ENCODE results near the gene COL8A1.
"Not testable (repeated sequence)": the region's sequence is repeated elsewhere in the genome, so short reads cannot be mapped to it uniquely, and the experiment has no call there.

COL8A1 gene

DNA sequence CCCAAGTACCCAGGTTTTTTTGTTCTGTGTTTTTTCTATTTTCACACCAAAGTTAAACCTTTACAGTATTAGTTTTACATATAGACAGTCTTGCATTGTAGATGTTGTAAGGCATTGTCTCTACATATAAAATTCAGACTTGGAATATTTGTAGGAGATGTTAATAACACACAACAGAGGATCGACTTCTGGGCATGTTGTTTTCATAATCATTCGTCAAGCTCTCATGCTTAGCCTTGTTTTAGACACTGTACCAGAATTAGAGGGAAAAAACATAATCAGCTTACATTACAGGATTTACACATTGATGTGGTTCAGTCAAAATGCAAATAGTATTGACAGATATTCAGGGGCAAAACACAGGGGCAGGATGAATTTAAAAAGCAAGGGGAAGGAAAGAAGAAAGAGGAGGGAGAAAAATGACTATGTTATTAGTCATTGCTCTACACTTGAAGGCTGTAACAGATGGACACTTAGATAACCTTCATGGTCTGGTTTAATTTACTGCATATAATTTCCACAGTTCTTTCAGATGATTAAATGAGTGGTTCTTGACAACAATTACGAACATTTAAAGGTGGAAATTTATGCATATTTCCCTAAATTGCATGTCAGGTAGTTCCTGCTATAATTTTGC is 186.7 kb downstream of the COL8A1 start:
- Histone ChIP-seq H3K4me1 (ENCODE audit: control insufficient read depth, insufficient read depth, low read length) (no peaks in the 10 kb centered on the region), H3K4me3 (ENCODE audit: low read length in 2 of 2) (no peak overlapping the region), H3K9ac (ENCODE audit: low read length in 2 of 2) (no peak overlapping the region), H3K9me3 (ENCODE audit: control insufficient read depth in 2 of 2, low read length in 2 of 2) (no peaks in the 10 kb centered on the region), H3K36me3 (ENCODE audit: control insufficient read depth in 2 of 2, insufficient read depth in 2 of 2, low read length in 2 of 2) (no peaks in the 10 kb centered on the region), H3K27me3 (ENCODE audit: control insufficient read depth in 1 of 2, insufficient read depth in 2 of 2, low read length in 2 of 2) (no peaks in the 10 kb centered on the region), H3K27ac (ENCODE audit: low read length) (no peak overlapping the region)

DNA sequence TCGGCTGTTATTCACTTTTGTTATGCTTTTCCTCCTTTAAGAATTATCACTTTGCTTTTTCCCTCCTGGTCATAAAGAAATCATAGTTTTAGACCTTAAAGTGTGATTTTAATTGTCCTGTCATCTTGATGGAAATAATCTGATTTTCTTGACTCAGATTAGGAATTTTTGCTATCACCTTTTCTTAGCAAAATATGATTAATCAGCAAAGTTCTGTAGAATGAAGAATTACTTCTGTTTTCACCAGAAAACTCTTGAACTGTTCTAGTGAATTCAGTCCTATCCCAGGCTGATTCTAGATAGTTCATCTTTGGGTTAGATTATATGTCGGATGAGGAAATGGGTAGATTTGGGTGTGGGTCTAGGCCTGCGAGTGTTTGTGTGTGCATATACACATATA is 191.4 kb downstream of the COL8A1 start:
- no peaks in the 10 kb centered on the region for H3K27me3 ChIP-seq (ENCODE audit: control insufficient read depth in 1 of 2, insufficient read depth in 2 of 2, low read length in 2 of 2)
- no peak overlapping the region for H3K4me3 ChIP-seq (ENCODE audit: low read length in 2 of 2)
- no peak overlapping the region for H3K27ac ChIP-seq (ENCODE audit: low read length)
- no peak overlapping the region for H3K9ac ChIP-seq (ENCODE audit: low read length in 2 of 2)
- no peaks in the 10 kb centered on the region for H3K36me3 ChIP-seq (ENCODE audit: control insufficient read depth in 2 of 2, insufficient read depth in 2 of 2, low read length in 2 of 2)
- H3K4me1 ChIP-seq (ENCODE audit: control insufficient read depth, insufficient read depth, low read length): no peaks in the 10 kb centered on the region
- no peaks in the 10 kb centered on the region for H3K9me3 ChIP-seq (ENCODE audit: control insufficient read depth in 2 of 2, low read length in 2 of 2)

DNA sequence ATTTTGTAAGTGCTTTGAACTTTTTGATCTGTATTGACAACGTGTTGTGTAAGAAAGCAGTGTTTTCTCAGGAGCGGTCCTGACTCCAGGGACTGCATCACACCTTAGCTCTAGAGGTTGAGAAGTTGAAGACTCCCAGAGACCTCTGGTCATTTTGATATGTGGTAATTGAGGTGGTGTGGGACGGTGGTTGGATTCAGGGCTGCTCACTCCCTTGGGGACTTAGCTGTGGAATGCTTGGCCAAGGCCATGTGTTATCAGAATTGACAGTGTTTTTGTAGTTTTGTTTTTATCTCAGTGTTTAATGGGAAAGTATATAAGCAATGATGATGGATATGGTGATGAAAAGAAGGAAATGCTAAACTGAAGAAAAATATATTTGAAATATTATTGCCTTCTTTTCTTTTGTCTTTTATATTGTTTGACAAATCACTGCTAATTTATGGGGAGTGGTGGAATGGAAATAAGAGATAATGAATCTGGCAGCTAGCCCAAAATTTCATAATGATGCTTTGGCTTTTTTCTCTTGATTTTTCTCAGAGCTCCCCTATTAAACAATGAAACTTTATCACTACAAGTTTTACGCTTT is 195.3 kb downstream of the COL8A1 start:
- Histone ChIP-seq H3K4me3 (ENCODE audit: low read length in 2 of 2) (no peak overlapping the region), H3K27me3 (ENCODE audit: control insufficient read depth in 1 of 2, insufficient read depth in 2 of 2, low read length in 2 of 2) (no peaks in the 10 kb centered on the region), H3K9ac (ENCODE audit: low read length in 2 of 2) (no peak overlapping the region), H3K27ac (ENCODE audit: low read length) (no peak overlapping the region), H3K36me3 (ENCODE audit: control insufficient read depth in 2 of 2, insufficient read depth in 2 of 2, low read length in 2 of 2) (no peaks in the 10 kb centered on the region), H3K9me3 (ENCODE audit: control insufficient read depth in 2 of 2, low read length in 2 of 2) (no peaks in the 10 kb centered on the region), H3K4me1 (ENCODE audit: control insufficient read depth, insufficient read depth, low read length) (no peaks in the 10 kb centered on the region)

DNA sequence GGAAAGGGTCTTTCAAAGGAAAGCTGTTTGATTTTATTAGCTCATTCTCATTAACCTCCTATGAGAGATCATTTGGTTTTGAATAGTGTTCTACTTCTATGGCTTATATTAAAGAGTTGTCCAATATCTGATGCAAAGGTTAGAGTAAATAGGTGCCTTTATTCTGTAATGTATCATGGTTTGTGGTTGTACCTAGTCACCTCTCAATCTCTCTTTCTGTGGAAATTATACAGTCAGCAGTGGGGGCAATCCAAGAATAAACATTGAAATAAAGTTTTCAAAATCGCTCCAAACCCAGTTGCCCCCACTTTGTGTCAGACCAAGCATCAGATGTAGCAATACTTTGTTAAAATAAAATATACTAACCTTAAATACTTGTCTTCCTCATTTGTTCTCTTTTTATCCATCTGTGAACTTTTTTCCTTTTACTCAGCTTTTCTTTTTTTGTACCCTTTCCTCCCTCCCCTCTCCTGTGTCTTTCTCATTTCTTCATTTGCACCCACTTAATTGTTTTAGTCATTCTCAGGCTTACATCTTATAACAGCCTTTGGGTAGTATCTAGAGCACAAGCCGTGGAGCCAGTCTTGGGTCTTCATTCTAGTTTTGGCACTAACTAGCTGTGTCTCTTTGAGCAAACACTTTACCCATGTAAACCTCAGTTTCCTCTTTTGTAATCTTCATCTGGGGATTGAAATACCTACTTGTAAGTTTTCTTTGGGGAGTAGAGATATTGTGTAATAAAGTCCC is 196.0 kb downstream of the COL8A1 start:
- Histone ChIP-seq H3K4me3 (ENCODE audit: low read length in 2 of 2) (no peak overlapping the region), H3K9me3 (ENCODE audit: control insufficient read depth in 2 of 2, low read length in 2 of 2) (no peaks in the 10 kb centered on the region), H3K27ac (ENCODE audit: low read length) (no peak overlapping the region)

DNA sequence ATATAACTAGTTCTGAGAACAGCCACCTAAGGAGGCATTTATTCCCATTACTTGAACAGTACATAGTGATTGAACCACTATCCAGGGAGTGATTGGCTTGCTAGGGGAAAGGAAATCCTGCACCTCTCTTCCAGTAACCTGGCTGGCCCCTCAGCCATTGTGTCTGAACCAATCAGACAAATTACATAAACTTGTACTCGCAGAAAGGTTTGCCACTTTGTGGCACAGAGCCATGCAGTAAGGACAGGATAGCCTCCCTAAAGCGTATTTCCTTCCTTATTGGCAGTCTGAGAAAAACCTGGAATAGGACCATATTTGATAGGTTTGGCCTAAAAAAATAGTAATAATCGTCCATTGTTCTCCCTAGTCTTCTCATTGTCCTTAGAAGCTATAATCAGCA is 198.3 kb downstream of the COL8A1 start:
- H3K9me3 ChIP-seq (ENCODE audit: control insufficient read depth in 2 of 2, low read length in 2 of 2): no peaks in the 10 kb centered on the region
- H3K36me3 ChIP-seq (ENCODE audit: control insufficient read depth in 2 of 2, insufficient read depth in 2 of 2, low read length in 2 of 2): no peaks in the 10 kb centered on the region
- no peaks in the 10 kb centered on the region for H3K27me3 ChIP-seq (ENCODE audit: control insufficient read depth in 1 of 2, insufficient read depth in 2 of 2, low read length in 2 of 2)
- H3K9ac ChIP-seq (ENCODE audit: low read length in 2 of 2): no peak overlapping the region
- no peaks in the 10 kb centered on the region for H3K4me1 ChIP-seq (ENCODE audit: control insufficient read depth, insufficient read depth, low read length)
- no peak overlapping the region for H3K4me3 ChIP-seq (ENCODE audit: low read length in 2 of 2)
- no peak overlapping the region for H3K27ac ChIP-seq (ENCODE audit: low read length)

More for the DNA sequence above, 196.0 kb downstream of the COL8A1 start:
- Histone ChIP-seq H3K27me3 (ENCODE audit: control insufficient read depth in 1 of 2, insufficient read depth in 2 of 2, low read length in 2 of 2) (no peaks in the 10 kb centered on the region), H3K4me1 (ENCODE audit: control insufficient read depth, insufficient read depth, low read length) (no peaks in the 10 kb centered on the region), H3K9ac (ENCODE audit: low read length in 2 of 2) (no peak overlapping the region), H3K36me3 (ENCODE audit: control insufficient read depth in 2 of 2, insufficient read depth in 2 of 2, low read length in 2 of 2) (no peaks in the 10 kb centered on the region)

DNA sequence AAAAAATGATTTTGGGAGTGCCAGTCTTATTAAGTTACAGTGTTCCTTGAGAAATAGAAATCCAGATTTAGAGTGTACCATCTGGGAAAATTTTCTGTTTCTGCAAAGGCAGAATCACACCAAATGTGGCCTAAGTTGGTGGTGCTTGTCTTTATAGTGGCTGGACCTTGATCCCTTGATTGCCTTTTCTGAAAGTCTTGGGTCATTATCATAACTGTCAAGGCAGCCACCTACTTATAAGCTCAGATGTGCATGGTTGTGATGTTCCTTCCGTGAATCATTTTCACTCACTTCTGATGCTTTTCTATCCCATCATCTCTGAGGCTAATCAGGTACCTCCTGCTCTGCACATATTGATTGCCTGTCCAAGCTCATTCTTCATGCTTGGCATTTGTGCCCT is 199.3 kb downstream of the COL8A1 start:
- Histone ChIP-seq H3K9ac (ENCODE audit: low read length in 2 of 2) (no peak overlapping the region), H3K27ac (ENCODE audit: low read length) (no peak overlapping the region), H3K9me3 (ENCODE audit: control insufficient read depth in 2 of 2, low read length in 2 of 2) (no peaks in the 10 kb centered on the region), H3K27me3 (ENCODE audit: control insufficient read depth in 1 of 2, insufficient read depth in 2 of 2, low read length in 2 of 2) (no peaks in the 10 kb centered on the region), H3K36me3 (ENCODE audit: control insufficient read depth in 2 of 2, insufficient read depth in 2 of 2, low read length in 2 of 2) (no peaks in the 10 kb centered on the region), H3K4me3 (ENCODE audit: low read length in 2 of 2) (no peak overlapping the region), H3K4me1 (ENCODE audit: control insufficient read depth, insufficient read depth, low read length) (no peaks in the 10 kb centered on the region)

DNA sequence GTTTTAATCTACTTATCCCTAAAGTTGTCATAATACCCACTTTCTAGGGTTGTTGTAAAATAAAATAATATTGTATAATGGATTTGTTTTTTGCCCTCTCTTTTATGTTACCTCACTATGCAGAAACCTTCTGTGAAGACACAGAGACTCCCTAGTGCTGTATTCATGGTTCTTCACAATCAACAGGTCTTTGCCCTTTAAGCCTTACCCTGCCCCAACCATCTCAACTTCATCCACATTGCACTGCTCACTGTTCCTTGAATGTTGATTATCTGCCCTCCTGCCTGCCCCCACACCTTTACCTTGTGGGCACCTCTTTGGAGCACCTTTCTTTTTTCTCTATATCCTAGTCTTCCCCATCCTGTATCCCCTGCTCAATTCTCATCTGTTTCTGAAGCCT is 200.4 kb downstream of the COL8A1 start:
- Histone ChIP-seq H3K27ac (ENCODE audit: low read length) (no peak overlapping the region), H3K9ac (ENCODE audit: low read length in 2 of 2) (no peak overlapping the region), H3K27me3 (ENCODE audit: control insufficient read depth in 1 of 2, insufficient read depth in 2 of 2, low read length in 2 of 2) (no peaks in the 10 kb centered on the region), H3K4me1 (ENCODE audit: control insufficient read depth, insufficient read depth, low read length) (peaks cover 9% of the 10 kb centered on the region), H3K4me3 (ENCODE audit: low read length in 2 of 2) (no peak overlapping the region), H3K36me3 (ENCODE audit: control insufficient read depth in 2 of 2, insufficient read depth in 2 of 2, low read length in 2 of 2) (no peaks in the 10 kb centered on the region), H3K9me3 (ENCODE audit: control insufficient read depth in 2 of 2, low read length in 2 of 2) (no peaks in the 10 kb centered on the region)

DNA sequence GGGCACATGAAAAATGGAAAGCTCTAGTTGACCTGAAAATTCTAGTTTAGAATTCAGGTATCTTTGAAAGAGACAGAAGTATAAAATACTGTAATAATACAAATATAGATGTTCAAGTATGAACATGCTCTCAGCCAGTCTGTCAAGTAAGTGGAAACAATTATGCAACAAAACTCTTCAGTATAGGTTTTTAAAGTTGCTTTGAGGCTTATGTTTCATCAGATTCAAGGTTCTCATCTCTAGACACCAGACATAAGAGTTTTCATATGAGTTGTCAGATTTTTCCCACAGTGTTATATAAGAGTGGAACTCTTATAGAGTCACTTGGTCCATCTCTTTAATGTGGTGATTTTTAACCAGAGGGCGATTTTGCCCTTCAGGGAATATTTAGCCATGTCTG is 201.2 kb downstream of the COL8A1 start:
- H3K27me3 ChIP-seq (ENCODE audit: control insufficient read depth in 1 of 2, insufficient read depth in 2 of 2, low read length in 2 of 2): no peaks in the 10 kb centered on the region
- no peak overlapping the region for H3K9ac ChIP-seq (ENCODE audit: low read length in 2 of 2)
- no peak overlapping the region for H3K27ac ChIP-seq (ENCODE audit: low read length)
- H3K4me1 ChIP-seq (ENCODE audit: control insufficient read depth, insufficient read depth, low read length): peaks cover 15% of the 10 kb centered on the region
- H3K4me3 ChIP-seq (ENCODE audit: low read length in 2 of 2): no peak overlapping the region
- no peaks in the 10 kb centered on the region for H3K9me3 ChIP-seq (ENCODE audit: control insufficient read depth in 2 of 2, low read length in 2 of 2)
- no peaks in the 10 kb centered on the region for H3K36me3 ChIP-seq (ENCODE audit: control insufficient read depth in 2 of 2, insufficient read depth in 2 of 2, low read length in 2 of 2)

DNA sequence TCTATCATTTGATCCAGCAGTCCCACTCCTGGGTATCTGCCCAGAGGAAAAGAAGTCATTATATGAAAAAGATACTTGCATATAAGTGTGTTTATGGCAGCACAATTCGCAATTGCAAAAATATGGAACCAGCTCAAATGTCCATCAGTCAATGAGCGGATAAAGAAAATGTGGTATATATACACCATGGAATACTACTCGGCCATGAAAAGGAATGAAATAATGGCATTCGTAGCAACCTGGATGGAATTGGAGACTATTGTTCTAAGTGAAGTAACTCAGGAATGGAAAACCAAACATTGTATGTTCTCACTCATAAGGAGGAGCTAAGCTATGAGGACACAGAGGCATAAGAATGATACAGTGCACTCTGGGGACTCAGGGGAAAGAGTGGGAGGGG is 203.6 kb downstream of the COL8A1 start:
- H3K4me3 ChIP-seq (ENCODE audit: low read length in 2 of 2); H3K27me3 ChIP-seq (ENCODE audit: control insufficient read depth in 1 of 2, insufficient read depth in 2 of 2, low read length in 2 of 2); H3K27ac ChIP-seq (ENCODE audit: low read length); H3K9ac ChIP-seq (ENCODE audit: low read length in 2 of 2); H3K9me3 ChIP-seq (ENCODE audit: control insufficient read depth in 2 of 2, low read length in 2 of 2); H3K36me3 ChIP-seq (ENCODE audit: control insufficient read depth in 2 of 2, insufficient read depth in 2 of 2, low read length in 2 of 2): not testable (repeated sequence)
- H3K4me1 ChIP-seq (ENCODE audit: control insufficient read depth, insufficient read depth, low read length): peaks cover 15% of the 10 kb centered on the region

DNA sequence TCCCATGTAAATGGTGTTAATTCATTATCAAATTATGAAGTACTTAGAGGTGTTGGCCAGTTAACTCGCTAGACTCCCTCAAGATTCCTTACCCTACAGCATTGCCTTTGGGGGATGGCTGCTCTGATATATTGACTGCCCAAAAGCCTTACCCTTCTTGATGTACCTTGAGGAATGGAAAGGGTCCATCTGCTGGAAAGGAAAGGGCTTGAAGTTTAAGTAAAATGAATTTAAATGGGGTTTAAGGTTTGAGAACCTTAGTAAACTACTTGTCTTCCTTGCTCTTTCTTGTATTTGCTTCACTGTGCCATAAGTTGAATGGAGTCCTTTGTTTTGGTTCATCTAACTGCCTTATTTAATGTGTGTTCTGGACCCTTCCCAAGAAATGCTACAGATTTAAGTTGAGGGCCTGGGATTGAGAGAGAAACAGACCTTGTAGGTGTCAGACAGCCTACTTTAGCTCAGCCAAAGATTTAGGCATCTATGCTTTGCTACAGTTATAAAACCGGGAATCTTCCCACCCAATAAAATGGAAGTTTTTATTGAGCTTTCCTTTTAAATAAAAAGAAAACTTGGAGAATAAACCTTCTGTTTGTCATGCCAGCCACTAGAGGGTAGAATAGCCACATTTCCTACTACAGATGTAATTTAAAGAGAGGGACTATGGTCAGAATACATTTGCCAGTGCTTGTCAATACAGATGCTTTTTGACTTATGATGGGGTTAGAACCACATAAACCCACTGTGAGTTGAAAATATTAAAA is 204.6 kb downstream of the COL8A1 start:
- peak overlapping the region in 1 of 2 donors; percentile 56 for H3K4me3 ChIP-seq (ENCODE audit: low read length in 2 of 2)
- H3K9ac ChIP-seq (ENCODE audit: low read length in 2 of 2): peak overlapping the region; percentile 30 to 65
- peaks cover 15% of the 10 kb centered on the region for H3K4me1 ChIP-seq (ENCODE audit: control insufficient read depth, insufficient read depth, low read length)
- peak overlapping the region; percentile 46 for H3K27ac ChIP-seq (ENCODE audit: low read length)
- H3K36me3 ChIP-seq (ENCODE audit: control insufficient read depth in 2 of 2, insufficient read depth in 2 of 2, low read length in 2 of 2): no peaks in the 10 kb centered on the region
- no peaks in the 10 kb centered on the region for H3K9me3 ChIP-seq (ENCODE audit: control insufficient read depth in 2 of 2, low read length in 2 of 2)
- no peaks in the 10 kb centered on the region for H3K27me3 ChIP-seq (ENCODE audit: control insufficient read depth in 1 of 2, insufficient read depth in 2 of 2, low read length in 2 of 2)
